Measurements from ENCODE around the gene GALNS. TPM values are rescaled to one million over a fixed set of nuclear protein-coding genes. Genes with fewer than 3 reads are reported as not detected.

The GALNS gene
- total RNA-seq, 1 experiment from 2014 or later: 29.5 TPM

GRCh38 chr16:88841521-88842307, 15.0 kb downstream of the GALNS start (continued):
- TF ChIP-seq, protein P1, sequence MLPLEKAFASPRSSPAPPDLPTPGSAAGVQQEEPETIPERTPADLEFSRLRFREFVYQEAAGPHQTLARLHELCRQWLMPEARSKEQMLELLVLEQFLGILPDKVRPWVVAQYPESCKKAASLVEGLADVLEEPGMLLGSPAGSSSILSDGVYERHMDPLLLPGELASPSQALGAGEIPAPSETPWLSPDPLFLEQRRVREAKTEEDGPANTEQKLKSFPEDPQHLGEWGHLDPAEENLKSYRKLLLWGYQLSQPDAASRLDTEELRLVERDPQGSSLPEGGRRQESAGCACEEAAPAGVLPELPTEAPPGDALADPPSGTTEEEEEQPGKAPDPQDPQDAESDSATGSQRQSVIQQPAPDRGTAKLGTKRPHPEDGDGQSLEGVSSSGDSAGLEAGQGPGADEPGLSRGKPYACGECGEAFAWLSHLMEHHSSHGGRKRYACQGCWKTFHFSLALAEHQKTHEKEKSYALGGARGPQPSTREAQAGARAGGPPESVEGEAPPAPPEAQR (CRISPR knock-in tag; IDR thresholded peaks at IDR 0.05): no peak
- TF ChIP-seq, protein P2, sequence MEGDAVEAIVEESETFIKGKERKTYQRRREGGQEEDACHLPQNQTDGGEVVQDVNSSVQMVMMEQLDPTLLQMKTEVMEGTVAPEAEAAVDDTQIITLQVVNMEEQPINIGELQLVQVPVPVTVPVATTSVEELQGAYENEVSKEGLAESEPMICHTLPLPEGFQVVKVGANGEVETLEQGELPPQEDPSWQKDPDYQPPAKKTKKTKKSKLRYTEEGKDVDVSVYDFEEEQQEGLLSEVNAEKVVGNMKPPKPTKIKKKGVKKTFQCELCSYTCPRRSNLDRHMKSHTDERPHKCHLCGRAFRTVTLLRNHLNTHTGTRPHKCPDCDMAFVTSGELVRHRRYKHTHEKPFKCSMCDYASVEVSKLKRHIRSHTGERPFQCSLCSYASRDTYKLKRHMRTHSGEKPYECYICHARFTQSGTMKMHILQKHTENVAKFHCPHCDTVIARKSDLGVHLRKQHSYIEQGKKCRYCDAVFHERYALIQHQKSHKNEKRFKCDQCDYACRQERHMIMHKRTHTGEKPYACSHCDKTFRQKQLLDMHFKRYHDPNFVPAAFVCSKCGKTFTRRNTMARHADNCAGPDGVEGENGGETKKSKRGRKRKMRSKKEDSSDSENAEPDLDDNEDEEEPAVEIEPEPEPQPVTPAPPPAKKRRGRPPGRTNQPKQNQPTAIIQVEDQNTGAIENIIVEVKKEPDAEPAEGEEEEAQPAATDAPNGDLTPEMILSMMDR (IDR thresholded peaks at IDR 0.05): no peak
- TF ChIP-seq, protein P3, sequence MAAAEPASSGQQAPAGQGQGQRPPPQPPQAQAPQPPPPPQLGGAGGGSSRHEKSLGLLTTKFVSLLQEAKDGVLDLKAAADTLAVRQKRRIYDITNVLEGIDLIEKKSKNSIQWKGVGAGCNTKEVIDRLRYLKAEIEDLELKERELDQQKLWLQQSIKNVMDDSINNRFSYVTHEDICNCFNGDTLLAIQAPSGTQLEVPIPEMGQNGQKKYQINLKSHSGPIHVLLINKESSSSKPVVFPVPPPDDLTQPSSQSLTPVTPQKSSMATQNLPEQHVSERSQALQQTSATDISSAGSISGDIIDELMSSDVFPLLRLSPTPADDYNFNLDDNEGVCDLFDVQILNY (CRISPR knock-in tag; IDR thresholded peaks at IDR 0.05): no peak
- TF ChIP-seq SMAD4 (CRISPR knock-in tag; IDR thresholded peaks at IDR 0.05) (no peak), FOXJ3 (CRISPR knock-in tag; IDR thresholded peaks at IDR 0.05; ENCODE audit: borderline replicate concordance) (no peak), FOXK1 (CRISPR knock-in tag; IDR thresholded peaks at IDR 0.05) (no peak), ZNF281 (CRISPR knock-in tag; IDR thresholded peaks at IDR 0.05) (no peak)

GRCh38 chr16:88840600-88841215, 16.0 kb downstream of the GALNS start:
- H3K27me3 Mint-ChIP-seq (ENCODE audit: low read depth): no peaks in the 10 kb centered on the region
- TF ChIP-seq GABPB1 (CRISPR knock-in tag; IDR thresholded peaks at IDR 0.05): no peak
- TF ChIP-seq JAZF1 (CRISPR knock-in tag; IDR thresholded peaks at IDR 0.05): no peak
- POLR2A ChIA-PET: no interaction called here
- H3K4me3 Mint-ChIP-seq: no peak overlapping the region
- H3K36me3 Mint-ChIP-seq: peaks cover 4% of the 10 kb centered on the region
- DNase-seq (ENCODE audit: low spot score) (no peak), ATAC-seq (no peak)
- no peaks in the 10 kb centered on the region for H3K4me1 Mint-ChIP-seq
- no peaks in the 10 kb centered on the region for H3K9me3 Mint-ChIP-seq
- CTCF ChIA-PET: interaction anchor here (0.9 to 2.2 kb wide), 3 partner anchors 17 to 103 kb away, joined by 3 to 8 read pairs (median 4); partner anchors contain the start of genes GALNS and TRAPPC2L
- no peak overlapping the region for H3K27ac Mint-ChIP-seq

DNA sequence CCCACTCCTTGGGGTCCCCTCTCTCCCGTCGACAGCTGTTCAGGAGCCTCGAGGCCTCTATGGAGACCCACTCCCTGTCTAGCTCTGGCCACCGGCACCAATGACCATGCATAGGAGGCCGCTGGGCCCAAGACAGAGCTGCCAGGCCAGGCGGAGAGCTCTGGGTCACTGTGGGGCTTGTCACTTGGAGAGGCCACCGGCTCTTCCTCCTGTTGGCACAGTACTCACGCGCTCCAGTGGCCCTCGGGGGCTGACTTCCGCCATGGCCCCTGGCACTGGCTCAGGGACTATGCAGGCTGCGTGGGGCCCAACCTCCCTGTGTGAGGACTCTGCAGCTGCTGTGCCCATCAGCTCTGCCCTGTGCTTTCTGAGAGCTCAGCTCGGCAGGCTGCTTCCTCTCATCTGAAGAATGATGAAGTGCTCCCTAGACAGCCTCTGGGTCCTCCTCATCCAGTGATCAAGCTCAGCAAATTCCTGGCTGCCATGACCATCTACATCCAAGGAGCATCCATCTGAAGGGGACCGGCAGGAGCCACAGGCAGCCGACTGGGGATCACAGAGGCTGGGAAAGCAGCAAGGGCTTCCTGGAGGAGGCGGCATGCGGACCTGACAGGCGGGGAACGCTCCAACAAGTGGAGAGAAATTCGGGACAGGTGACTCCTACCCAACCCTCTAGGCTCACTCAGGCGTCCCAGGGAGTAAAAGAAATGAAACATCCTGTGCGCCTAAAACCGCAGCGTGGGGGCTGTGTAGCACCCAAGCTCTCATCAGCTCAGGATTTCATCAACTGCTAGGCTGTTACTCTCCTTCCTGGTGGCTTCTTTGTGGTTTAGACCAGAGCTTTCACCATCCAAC, 16.8 kb downstream of the GALNS start:
- CTCF ChIA-PET: interaction anchor here (0.9 to 2.2 kb wide), 4 partner anchors 17 to 102 kb away, joined by 3 to 8 read pairs (median 4); partner anchors contain the start of genes GALNS and TRAPPC2L
- DNase-seq (ENCODE audit: low spot score) (no peak), ATAC-seq (no peak)
- peaks cover 6% of the 10 kb centered on the region for H3K36me3 Mint-ChIP-seq
- H3K9me3 Mint-ChIP-seq: no peaks in the 10 kb centered on the region
- H3K27me3 Mint-ChIP-seq (ENCODE audit: low read depth): no peaks in the 10 kb centered on the region
- no peak overlapping the region for H3K27ac Mint-ChIP-seq
- H3K4me3 Mint-ChIP-seq: no peak overlapping the region
- POLR2A ChIA-PET: no interaction called here
- no peaks in the 10 kb centered on the region for H3K4me1 Mint-ChIP-seq
- TF ChIP-seq OVOL2 (CRISPR knock-in tag; IDR thresholded peaks at IDR 0.05; ENCODE audit: borderline replicate concordance): no peak
- no peak for TF ChIP-seq ZNF281 (CRISPR knock-in tag; IDR thresholded peaks at IDR 0.05)
- TF ChIP-seq SP1 (CRISPR knock-in tag; conservative IDR thresholded peaks at IDR 0.05): no peak
- no peak for TF ChIP-seq ZNF232 (CRISPR knock-in tag; IDR thresholded peaks at IDR 0.05)
- TF ChIP-seq JUN (CRISPR knock-in tag; IDR thresholded peaks at IDR 0.05): no peak
- TF ChIP-seq ZNF423 (CRISPR knock-in tag; IDR thresholded peaks at IDR 0.05): no peak
- TF ChIP-seq HMGA2 (CRISPR knock-in tag; IDR thresholded peaks at IDR 0.05): no peak
- TF ChIP-seq TEAD1 (CRISPR knock-in tag; IDR thresholded peaks at IDR 0.05): no peak
- no peak for TF ChIP-seq EMX1 (CRISPR knock-in tag; IDR thresholded peaks at IDR 0.05)
